Adipocyte (in vitro differentiated cells): ENCODE data around the gene OR5AU1.

Experiments
- DNase-seq: peaks from one replicate; pipeline ENCODE4 v3.0.0-alpha.2; 2015; ENCODE audit warnings: low read depth
- H3K27me3 ChIP-seq: replicated peaks from 2 replicates; pipeline ENCODE4 v1.7.0; 2013; ENCODE audit warnings: mild to moderate bottlenecking, low read length, moderate library complexity; ENCODE audit not compliant: control insufficient read depth, insufficient read depth
- H3K36me3 ChIP-seq: 2 replicates; pipeline ENCODE4 v1.7.0; 2013; ENCODE audit warnings: low read length, mild to moderate bottlenecking, moderate library complexity; ENCODE audit not compliant: control insufficient read depth, insufficient read depth, severe bottlenecking
- H3K4me1 ChIP-seq: 2 replicates; pipeline ENCODE4 v1.7.0; 2013; ENCODE audit warnings: mild to moderate bottlenecking, low read length, moderate library complexity; ENCODE audit not compliant: control insufficient read depth, insufficient read depth
- H3K4me3 ChIP-seq: 2 replicates; pipeline ENCODE4 v1.7.0; 2013; ENCODE audit warnings: mild to moderate bottlenecking, low read length, moderate library complexity
- H3K9ac ChIP-seq: 2 replicates; pipeline ENCODE4 v1.7.0; 2013; ENCODE audit warnings: mild to moderate bottlenecking, low read length, moderate library complexity
- H3K9me3 ChIP-seq: 2 replicates; pipeline ENCODE4 v1.7.0; 2013; ENCODE audit warnings: mild to moderate bottlenecking, low read length, moderate library complexity; ENCODE audit not compliant: control insufficient read depth

OR5AU1 gene

DNA sequence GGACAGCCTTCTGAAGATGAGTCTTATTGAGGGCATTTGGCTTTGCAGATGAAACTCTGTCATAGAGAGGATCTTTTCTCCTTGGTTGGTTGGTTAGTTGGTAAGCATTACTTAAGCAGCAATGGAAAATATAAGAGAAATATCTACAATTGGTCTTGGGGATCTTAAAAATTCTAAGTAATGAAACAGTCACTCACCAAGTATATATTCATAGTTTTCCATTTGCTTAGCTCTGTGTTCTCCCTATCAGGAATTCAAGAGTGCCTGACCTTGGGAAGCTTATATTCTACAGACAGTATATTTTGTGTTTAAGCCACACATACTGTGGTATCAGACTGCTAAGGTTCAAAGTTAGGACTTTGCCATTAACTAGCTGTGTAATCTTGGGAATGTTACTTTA, at the start of gene OR5AU1:
Gene OR5AU1 (minus strand): TSS at position 101 of the 400 bp plus-strand sequence. CDS start 191 bp downstream, outside the sequence.
- Histone ChIP-seq H3K9me3 (peaks cover 6% of the 10 kb centered on the region), H3K4me1 (no peaks in the 10 kb centered on the region), H3K27me3 (peaks cover 26% of the 10 kb centered on the region), H3K9ac (no peak within 1 kb of the TSS), H3K36me3 (no peaks in the 10 kb centered on the region), H3K4me3 (no peak within 1 kb of the TSS)
- no peak for DNase-seq

DNA sequence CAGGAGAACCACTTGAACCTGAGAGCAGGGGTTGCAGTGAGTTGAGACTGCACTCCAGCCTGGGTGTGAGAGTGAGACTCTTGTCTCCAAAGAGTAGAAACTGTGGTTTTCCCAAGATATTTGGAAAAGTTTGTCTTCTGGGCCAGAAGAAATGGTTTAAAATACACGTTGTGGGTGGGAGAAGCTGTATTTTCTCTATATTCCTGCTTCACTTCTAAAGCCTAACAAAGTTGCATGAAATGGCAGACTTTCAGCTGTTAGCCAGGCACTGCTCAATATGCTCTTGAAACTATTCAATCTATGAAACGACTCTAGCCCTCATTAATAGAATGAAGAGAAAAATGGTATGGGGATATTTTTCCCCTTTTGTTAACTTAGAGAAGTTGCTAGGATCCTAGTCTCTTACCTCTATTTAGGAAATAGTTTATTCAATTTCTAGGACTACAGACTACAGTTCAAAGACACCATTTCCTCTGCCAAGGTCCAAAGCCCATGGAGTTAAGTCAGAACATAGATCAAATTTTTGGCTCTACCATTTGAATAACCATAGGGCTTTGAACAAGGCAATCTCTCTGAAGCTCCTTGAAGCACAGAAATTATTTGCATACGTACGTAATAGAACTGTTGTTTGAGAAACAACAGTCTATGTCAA, 49.3 kb upstream of the OR5AU1 start:
- no peak for DNase-seq
- Histone ChIP-seq H3K4me1 (peaks cover 13% of the 10 kb centered on the region), H3K4me3 (no peak overlapping the region), H3K9ac (no peak overlapping the region), H3K9me3 (no peaks in the 10 kb centered on the region), H3K36me3 (peaks cover 79% of the 10 kb centered on the region), H3K27me3 (no peaks in the 10 kb centered on the region)

DNA sequence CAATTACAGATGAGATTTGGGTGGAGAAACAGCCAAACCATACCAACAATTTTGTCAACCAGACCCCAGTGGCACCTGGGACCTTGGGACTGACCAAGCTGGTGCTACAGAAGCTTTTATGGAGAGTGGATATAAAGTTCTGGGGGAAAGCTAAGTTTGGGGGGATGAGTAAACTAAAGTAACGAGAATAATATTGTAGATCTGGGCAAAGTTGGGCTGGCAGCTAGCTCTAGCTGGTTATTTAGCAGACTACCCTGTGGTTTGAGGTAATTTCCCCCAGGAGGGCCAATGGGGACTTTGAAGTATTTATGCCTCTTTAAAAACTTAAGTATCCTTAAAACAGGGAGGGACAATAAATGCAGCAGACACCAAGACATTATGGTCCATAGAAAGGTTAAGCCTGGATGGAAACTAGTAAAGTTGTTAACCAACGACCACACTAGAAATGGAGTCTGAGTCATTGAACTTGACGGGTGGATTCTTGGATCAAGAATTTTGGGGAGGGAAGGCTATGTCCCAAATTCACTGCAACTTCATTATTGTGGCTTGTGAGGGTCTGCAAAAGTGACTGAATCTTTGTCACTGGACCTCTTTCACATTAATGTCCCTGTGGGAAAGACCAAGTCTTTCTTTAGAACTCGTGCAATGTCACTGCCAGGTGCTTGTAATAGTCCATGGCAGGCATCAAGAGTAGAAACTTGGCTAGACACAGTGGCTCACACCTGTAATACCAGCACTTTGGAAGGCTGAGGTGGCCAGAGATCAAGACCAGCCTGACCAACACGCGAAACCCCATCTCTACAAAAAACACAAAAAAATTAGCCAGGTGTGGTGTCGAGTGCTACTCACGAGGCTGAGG, 48.5 kb upstream of the OR5AU1 start:
- Histone ChIP-seq H3K36me3 (peaks cover 72% of the 10 kb centered on the region), H3K27me3 (no peaks in the 10 kb centered on the region), H3K9ac (no peak overlapping the region), H3K4me3 (no peak overlapping the region), H3K9me3 (no peaks in the 10 kb centered on the region), H3K4me1 (peaks cover 13% of the 10 kb centered on the region)
- no peak for DNase-seq

DNA sequence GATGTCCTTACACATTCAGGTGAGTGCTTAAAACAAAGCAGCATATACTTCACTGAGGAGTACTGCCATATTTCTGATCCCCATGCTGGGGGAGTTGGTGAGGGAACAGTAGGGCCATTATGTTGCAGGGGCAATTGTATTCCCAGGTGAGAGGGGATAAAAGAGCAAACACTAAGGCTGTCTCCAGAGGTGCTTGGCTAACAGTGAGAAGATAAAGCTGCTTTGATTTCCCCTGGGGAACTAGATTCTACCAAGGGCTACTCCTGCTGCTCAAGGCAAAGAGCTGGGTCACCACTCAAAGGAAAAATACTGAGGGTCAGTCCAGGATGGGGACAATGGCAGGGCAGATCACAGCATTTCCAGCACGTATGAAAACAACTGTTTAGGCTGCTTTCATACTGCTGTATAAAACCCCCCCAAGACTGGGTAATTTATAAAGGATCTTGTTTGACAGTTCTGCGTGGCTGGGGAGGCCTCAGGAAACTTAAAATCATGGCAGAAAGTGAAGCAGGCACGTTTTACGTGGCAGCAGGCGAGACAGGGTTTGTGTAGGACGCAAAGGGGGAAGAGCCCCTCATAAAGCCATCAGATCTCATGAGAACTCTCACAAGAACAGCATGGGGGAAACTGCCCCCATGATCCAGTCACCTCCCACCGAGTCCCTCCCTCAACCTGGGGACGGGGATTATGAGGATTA, 47.8 kb upstream of the OR5AU1 start:
- Histone ChIP-seq H3K4me3 (no peak overlapping the region), H3K36me3 (peaks cover 64% of the 10 kb centered on the region), H3K9me3 (no peaks in the 10 kb centered on the region), H3K9ac (no peak overlapping the region), H3K27me3 (no peaks in the 10 kb centered on the region), H3K4me1 (peaks cover 13% of the 10 kb centered on the region)
- DNase-seq: no peak

DNA sequence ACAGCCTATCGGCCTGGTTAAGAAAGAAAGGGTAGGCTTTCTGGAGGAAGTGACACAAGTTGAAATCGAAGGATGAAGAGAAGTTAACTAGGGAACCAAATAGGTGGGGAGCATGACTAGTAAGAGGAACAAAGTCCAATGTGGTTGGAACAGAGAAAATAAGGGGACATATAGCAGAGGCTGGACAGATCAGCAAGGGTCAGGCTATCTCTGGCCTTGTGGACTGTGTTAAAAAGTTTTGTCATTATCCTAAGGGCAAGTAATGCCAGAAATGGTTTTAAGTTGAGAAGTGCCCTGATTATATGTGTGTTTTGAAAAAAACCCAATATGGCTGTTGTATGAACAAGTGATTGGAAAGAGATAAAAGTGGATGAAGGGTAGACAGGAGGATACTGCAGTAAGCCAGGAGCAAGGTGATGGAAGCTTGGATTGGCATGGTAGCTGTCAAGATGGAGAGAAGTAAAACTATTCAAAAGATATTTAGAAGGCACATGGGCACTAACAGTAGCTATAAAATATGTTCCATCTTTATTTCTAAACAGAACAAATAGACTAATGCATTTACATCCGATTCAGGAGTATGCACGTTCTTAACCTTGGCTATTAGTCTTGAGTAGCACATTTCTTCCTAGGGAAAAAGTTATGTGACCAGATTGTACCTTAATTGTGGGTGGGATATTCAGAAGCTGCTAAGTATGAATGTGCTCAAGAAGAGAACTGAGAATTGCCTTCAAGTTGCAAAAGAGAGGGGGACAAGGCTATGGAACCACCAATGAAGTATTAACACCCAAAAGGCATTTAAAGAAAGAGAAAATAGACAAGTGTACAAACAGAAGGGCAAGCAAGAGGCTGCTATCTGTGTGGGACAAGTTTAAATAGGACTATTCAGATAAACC, 46.8 kb upstream of the OR5AU1 start:
- no peak for DNase-seq
- peaks cover 55% of the 10 kb centered on the region for H3K36me3 ChIP-seq

DNA sequence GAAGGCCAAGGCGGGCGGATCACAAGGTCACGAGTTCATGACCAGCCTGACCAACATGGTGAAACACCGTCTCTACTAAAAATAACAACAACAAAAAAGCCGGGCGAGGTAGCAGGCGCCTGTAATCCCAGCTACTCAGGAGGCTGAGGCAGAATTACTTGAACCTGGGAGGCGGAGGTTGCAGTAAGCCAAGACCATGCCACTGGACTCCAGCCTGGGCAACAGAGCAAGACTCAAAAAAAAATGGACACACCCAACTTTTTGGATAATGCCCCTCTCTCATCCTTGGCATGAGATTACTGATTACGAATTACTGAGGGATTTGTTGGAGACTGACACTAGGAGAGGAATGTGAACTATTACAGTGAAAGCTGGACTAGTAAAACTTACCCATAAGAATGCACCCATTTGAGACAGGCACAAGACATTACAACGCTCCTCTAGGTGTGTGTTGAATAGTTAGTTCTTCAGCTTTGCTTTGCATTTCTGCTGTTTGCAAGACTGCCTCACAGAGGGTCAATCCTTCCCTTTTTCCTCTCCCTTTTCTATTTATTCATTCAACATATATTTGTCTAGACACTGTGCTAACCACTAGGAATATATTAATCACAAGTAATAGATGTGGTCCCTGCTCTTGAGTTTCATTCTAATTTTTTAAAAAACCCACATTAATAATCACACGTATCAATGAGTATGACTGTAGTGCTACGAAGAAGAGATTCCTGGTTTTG, 46.0 kb upstream of the OR5AU1 start:
- H3K36me3 ChIP-seq: peaks cover 47% of the 10 kb centered on the region

More for the DNA sequence above, 46.8 kb upstream of the OR5AU1 start:
- H3K9ac ChIP-seq: no peak overlapping the region
- H3K4me3 ChIP-seq: no peak overlapping the region
- H3K27me3 ChIP-seq: no peaks in the 10 kb centered on the region
- H3K4me1 ChIP-seq: peaks cover 13% of the 10 kb centered on the region
- no peaks in the 10 kb centered on the region for H3K9me3 ChIP-seq

DNA sequence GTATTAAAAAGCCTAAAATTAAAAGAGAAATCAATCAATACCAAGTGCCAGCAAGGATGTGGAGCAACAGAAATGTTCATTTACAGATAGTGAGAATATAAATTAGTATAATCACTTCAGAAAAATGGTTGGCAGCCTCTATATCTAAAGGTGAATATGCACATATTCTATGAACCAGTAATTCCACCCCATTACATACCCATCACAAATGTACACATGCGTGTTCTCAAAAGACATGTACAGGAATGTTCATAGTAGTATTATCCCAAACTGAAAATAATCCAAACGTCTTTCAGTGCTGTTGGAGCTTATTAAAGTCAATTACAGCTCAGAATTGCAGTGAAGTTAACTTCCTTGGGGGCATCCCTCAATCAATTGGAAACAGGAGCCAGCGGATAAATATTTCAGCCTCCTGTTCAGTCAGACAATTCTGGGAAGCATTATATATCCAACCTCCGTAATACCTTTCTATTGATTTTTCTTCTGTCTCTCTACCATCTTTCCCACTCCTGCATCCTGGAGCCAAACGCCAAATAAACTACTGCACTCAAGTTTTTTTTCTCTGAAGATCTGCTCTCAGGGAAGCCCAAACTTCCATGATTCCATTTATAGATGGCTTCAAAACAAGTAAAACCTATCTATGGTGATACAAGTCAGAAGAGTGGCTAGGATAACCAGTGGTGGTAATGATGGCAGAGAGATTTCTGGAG, 45.0 kb upstream of the OR5AU1 start:
- H3K4me3 ChIP-seq: no peak overlapping the region
- DNase-seq: no peak
- no peaks in the 10 kb centered on the region for H3K9me3 ChIP-seq
- peaks cover 13% of the 10 kb centered on the region for H3K4me1 ChIP-seq
- no peaks in the 10 kb centered on the region for H3K27me3 ChIP-seq
- H3K36me3 ChIP-seq: peaks cover 37% of the 10 kb centered on the region
- H3K9ac ChIP-seq: no peak overlapping the region

More for the DNA sequence above, 46.0 kb upstream of the OR5AU1 start:
- Histone ChIP-seq H3K4me1 (peaks cover 13% of the 10 kb centered on the region), H3K27me3 (no peaks in the 10 kb centered on the region), H3K4me3 (no peak overlapping the region), H3K9me3 (no peaks in the 10 kb centered on the region), H3K9ac (no peak overlapping the region)
- no peak for DNase-seq

DNA sequence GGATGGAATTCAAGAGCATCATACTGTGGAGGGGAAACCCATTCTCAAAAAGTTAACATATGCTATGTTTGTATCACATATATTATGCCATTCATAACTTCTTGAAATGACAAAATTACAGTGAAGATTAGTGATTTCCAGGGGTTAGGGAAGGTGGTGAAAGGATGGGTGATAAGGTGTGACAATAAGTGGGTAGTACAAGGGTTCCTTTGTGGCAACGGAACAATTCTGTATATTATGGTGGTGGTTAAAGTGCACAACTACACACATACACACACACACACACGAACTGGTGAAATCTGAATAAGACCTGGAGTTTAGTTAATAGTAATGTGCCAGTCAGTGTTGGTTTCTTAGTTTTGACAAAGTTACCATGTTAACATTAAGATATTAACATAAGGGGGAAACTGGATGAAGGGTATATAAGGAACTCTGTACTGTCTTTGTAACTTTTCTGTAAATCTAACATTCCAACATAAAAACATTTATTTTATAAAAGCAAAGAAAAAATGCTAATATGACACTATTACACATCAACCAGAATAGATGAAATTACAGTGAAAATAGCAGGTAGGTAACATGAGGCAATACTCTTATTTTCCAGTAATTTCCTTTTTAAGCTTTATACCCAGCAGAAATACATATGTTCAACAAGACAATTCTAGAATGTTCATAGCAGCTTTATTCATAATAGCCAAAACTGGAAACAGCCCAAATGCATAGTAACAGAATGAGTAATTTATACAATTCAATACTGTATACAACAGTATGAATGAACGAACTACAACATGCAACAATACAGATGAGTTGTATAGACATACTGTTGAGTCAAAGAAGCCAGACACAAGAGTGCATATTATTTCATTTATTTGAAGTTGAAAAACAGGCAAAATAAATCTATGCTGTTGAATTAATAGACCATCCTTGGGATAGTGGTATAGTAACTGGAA, 44.0 kb upstream of the OR5AU1 start:
- H3K27me3 ChIP-seq: no peaks in the 10 kb centered on the region
- peaks cover 13% of the 10 kb centered on the region for H3K4me1 ChIP-seq
- no peak overlapping the region for H3K9ac ChIP-seq
- DNase-seq: no peak
- peaks cover 26% of the 10 kb centered on the region for H3K36me3 ChIP-seq
- no peaks in the 10 kb centered on the region for H3K9me3 ChIP-seq
- H3K4me3 ChIP-seq: no peak overlapping the region

DNA sequence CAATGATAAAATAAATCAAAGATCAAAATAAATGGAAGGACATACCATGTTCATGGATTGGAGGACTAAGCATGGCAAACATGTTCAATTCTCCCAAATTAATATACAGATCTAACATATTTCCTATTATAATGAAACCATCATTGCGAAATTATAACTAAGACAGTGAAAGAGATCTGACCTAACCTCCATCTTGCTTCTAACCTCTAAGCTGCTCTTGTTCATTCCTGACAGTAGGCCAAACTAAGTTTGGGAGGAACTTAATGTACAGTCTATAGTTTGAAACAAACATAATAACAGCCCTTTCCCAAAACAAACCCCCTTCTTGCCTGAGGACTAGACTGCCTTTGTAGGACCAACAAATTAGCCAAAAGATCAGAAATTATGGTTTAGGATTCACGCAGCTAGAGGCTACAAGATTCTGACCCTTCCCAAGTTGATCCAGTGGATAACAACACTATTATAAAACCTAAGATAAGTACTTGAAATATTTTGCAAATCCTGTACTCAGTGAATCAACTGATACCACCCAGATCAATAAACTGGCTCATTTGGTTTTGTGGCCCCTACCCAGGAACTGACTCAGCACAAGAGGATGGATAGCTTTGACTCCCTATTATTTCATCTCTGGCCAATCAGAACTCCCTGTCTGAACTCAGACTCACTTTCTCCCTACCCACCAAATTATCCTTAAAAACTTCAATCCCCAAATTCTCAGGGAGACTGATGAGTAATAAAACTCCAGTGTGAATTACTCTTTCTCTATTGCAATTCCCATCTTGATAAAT, 41.7 kb upstream of the OR5AU1 start:
- no peak for DNase-seq
- peaks cover 7% of the 10 kb centered on the region for H3K4me1 ChIP-seq
- no peaks in the 10 kb centered on the region for H3K9me3 ChIP-seq

More for the DNA sequence above, 41.7 kb upstream of the OR5AU1 start:
- Histone ChIP-seq H3K4me3 (no peak overlapping the region), H3K9ac (no peak overlapping the region), H3K36me3 (peaks cover 6% of the 10 kb centered on the region), H3K27me3 (no peaks in the 10 kb centered on the region)
